SK-N-SH (cell line): ENCODE results near the gene SLC37A1. TPM values are rescaled to one million over a fixed set of nuclear protein-coding genes. Genes with fewer than 3 reads are reported as not detected.

Source experiments
- CTCF ChIA-PET: fragments of 300-600, 350-600 bp; formaldehyde crosslinking; extraction: SDS; loops from one replicate; lab custom pipeline; 2021; lab: Yijun Ruan, JAX
- POLR2A ChIA-PET: fragments of 350-600 bp; sonication (Branson Sonifier 250); formaldehyde crosslinking; extraction: SDS; loops from one replicate; lab custom pipeline; 2020; ENCODE audit warnings: antibody characterized with exemption, inconsistent platforms; lab: Yijun Ruan, JAX
- DNase-seq: peaks from one replicate; pipeline ENCODE4 v3.0.0; 2012
- H2AFZ ChIP-seq: fragments of 200-600 bp; sonication (generic); 2 replicates; pipeline ENCODE4 v1.8.1; 2016; ENCODE audit warnings: antibody characterized with exemption, mild to moderate bottlenecking, low read depth
- H3F3A ChIP-seq: fragments of 200-600 bp; sonication (generic); replicated peaks from 2 replicates; pipeline ENCODE3; 2016; ENCODE audit warnings: antibody characterized with exemption, mild to moderate bottlenecking; ENCODE audit not compliant: insufficient read depth
- H3K27ac ChIP-seq, 2 experiments: fragments of 200-500 bp in 1 of 2; fragments of 200-600 bp in 1 of 2; sonication (Bioruptor generic) in 1 of 2; sonication (generic), shearing (Covaris generic) in 1 of 2; 2 replicates each; pipeline versions ENCODE4 v1.5.1 to v1.6.1; 2014 to 2016; ENCODE audit warnings: low read depth in 2 of 2, inconsistent platforms in 1 of 2, low read length in 1 of 2, mild to moderate bottlenecking in 1 of 2, mixed read lengths in 1 of 2
- H3K27me3 ChIP-seq: fragments of 200-600 bp; sonication (generic), shearing (Covaris generic); 2 replicates; pipeline ENCODE4 v1.6.1; 2016; ENCODE audit warnings: mixed run types; ENCODE audit not compliant: insufficient read depth
- H3K36me3 ChIP-seq, 2 experiments: fragments of 200-500 bp in 1 of 2; fragments of 200-600 bp in 1 of 2; sonication (Bioruptor generic) in 1 of 2; sonication (generic) in 1 of 2; replicated peaks in 1 of 2; 2 replicates each; pipeline versions ENCODE3 to v1.5.1; 2014 to 2016; ENCODE audit warnings: low read length in 1 of 2, mild to moderate bottlenecking in 1 of 2; ENCODE audit not compliant: insufficient read depth in 2 of 2, control insufficient read depth in 1 of 2
- H3K4me1 ChIP-seq, 2 experiments: fragments of 200-500 bp in 1 of 2; fragments of 200-600 bp in 1 of 2; sonication (Bioruptor generic) in 1 of 2; sonication (generic), shearing (Covaris generic) in 1 of 2; 2 replicates each; pipeline versions ENCODE4 v1.5.1 to v1.6.1; 2014 to 2016; ENCODE audit warnings: low read depth in 1 of 2, low read length in 1 of 2, mixed run types in 1 of 2; ENCODE audit not compliant: insufficient read depth in 2 of 2, control insufficient read depth in 1 of 2
- H3K4me2 ChIP-seq: fragments of 200-600 bp; sonication (generic), shearing (Covaris generic); 2 replicates; pipeline ENCODE4 v1.6.1; 2017; ENCODE audit warnings: mixed run types
- H3K4me3 ChIP-seq, 2 experiments: fragments of 200-500 bp in 1 of 2; fragments of 200-600 bp in 1 of 2; sonication (Bioruptor generic) in 1 of 2; sonication (generic), shearing (Covaris generic) in 1 of 2; 2 replicates each; pipeline versions ENCODE4 v1.5.1 to v1.8.1; 2014 to 2016; ENCODE audit warnings: low read depth in 2 of 2, inconsistent platforms in 1 of 2, low read length in 1 of 2, mild to moderate bottlenecking in 1 of 2, mixed read lengths in 1 of 2, moderate library complexity in 1 of 2
- H3K79me2 ChIP-seq: fragments of 200-600 bp; sonication (generic); 2 replicates; pipeline ENCODE4 v1.8.1; 2017; ENCODE audit warnings: mild to moderate bottlenecking; ENCODE audit not compliant: insufficient read depth
- H3K9ac ChIP-seq: fragments of 200-600 bp; sonication (generic); 2 replicates; pipeline ENCODE4 v1.6.1; 2017; ENCODE audit warnings: mixed run types
- H3K9me2 ChIP-seq: fragments of 200-600 bp; sonication (generic); 2 replicates; pipeline ENCODE4 v1.6.1; 2017; ENCODE audit warnings: mixed run types
- H3K9me3 ChIP-seq: fragments of 200-600 bp; sonication (generic); 2 replicates; pipeline ENCODE4 v1.6.1; 2017; ENCODE audit warnings: mixed run types, mild to moderate bottlenecking, moderate library complexity
- H4K20me1 ChIP-seq: fragments of 200-600 bp; sonication (generic); 2 replicates; pipeline ENCODE4 v1.6.1; 2017; ENCODE audit warnings: mild to moderate bottlenecking, mixed run types; ENCODE audit not compliant: insufficient read depth
- EP300 ChIP-seq, 2 experiments: IDR thresholded peaks; 2 replicates each; pipeline versions ENCODE4 v1.4.0 to v1.6.1; 2012; ENCODE audit warnings: borderline replicate concordance in 1 of 2, low read depth in 1 of 2, low read length in 1 of 2
- FOXJ3 ChIP-seq: sonication (generic); formaldehyde crosslinking; IDR thresholded peaks from 2 replicates; pipeline ENCODE4 v1.5.1; 2020; ENCODE audit warnings: mild to moderate bottlenecking, missing genetic modification reagents
- GATA2 ChIP-seq: sonication (generic); formaldehyde crosslinking; IDR thresholded peaks from 2 replicates; pipeline ENCODE4 v1.5.0; 2020; ENCODE audit warnings: mild to moderate bottlenecking, missing genetic modification reagents
- JUND ChIP-seq: IDR thresholded peaks from 2 replicates; pipeline ENCODE4 v1.4.0; 2012
- MEF2A ChIP-seq: IDR thresholded peaks from 2 replicates; pipeline ENCODE4 v1.4.0; 2012; ENCODE audit warnings: low read depth, borderline replicate concordance
- MXI1 ChIP-seq: IDR thresholded peaks from 2 replicates; pipeline ENCODE4 v1.6.1; 2012; ENCODE audit warnings: mild to moderate bottlenecking, low read depth, low read length, improper control_type of control experiment
- NFIC ChIP-seq: IDR thresholded peaks from 2 replicates; pipeline ENCODE4 v1.4.0; 2012; ENCODE audit warnings: borderline replicate concordance
- RAD21 ChIP-seq: IDR thresholded peaks from 2 replicates; pipeline ENCODE4 v1.6.1; 2012; ENCODE audit warnings: mild to moderate bottlenecking, low read length
- RXRA ChIP-seq: IDR thresholded peaks from 2 replicates; pipeline ENCODE4 v1.4.0; 2012; ENCODE audit warnings: low read depth, mild to moderate bottlenecking, borderline replicate concordance
- SIN3A ChIP-seq: IDR thresholded peaks from 2 replicates; pipeline ENCODE4 v1.6.1; 2012; ENCODE audit warnings: low read depth, mild to moderate bottlenecking, low read length, moderate library complexity, borderline replicate concordance
- TAF1 ChIP-seq: IDR thresholded peaks from 2 replicates; pipeline ENCODE4 v1.6.1; 2012; ENCODE audit warnings: low read depth, mild to moderate bottlenecking, low read length, moderate library complexity, borderline replicate concordance
- WGBS: methylation state at CpG from one replicate; pipeline ENCODE4 v1.1.6; 2017; ENCODE audit warnings: low lambda C conversion rate; 5-methylcytosine and 5-hydroxymethylcytosine counted together
- polyA plus RNA-seq, 3 experiments: library from polyadenylated mRNA; depleted of rRNA; stranded (reverse); fragments of >200 nt; gene quantifications; 2 replicates each; pipeline ENCODE4 v1.2.3, GENCODE V29; 2012
- TF ChIP-seq, protein P1 (sequence below): fragments of 150-350 bp; IDR thresholded peaks from 2 replicates; pipeline ENCODE4 v1.6.1; 2016; ENCODE audit warnings: mild to moderate bottlenecking, low read depth, low read length
- TF ChIP-seq, protein P2 (sequence below): IDR thresholded peaks from 2 replicates; pipeline ENCODE4 v1.6.1; 2012; ENCODE audit warnings: mild to moderate bottlenecking, low read depth, low read length, moderate library complexity
- TF ChIP-seq, protein P3 (sequence below): IDR thresholded peaks from 2 replicates; pipeline ENCODE4 v1.4.0; 2012; ENCODE audit warnings: low read depth

SLC37A1 gene
- polyA plus RNA-seq, 1 of the 3 experiments (the other 2 are of a cell fraction), result 2.8 TPM

DNA sequence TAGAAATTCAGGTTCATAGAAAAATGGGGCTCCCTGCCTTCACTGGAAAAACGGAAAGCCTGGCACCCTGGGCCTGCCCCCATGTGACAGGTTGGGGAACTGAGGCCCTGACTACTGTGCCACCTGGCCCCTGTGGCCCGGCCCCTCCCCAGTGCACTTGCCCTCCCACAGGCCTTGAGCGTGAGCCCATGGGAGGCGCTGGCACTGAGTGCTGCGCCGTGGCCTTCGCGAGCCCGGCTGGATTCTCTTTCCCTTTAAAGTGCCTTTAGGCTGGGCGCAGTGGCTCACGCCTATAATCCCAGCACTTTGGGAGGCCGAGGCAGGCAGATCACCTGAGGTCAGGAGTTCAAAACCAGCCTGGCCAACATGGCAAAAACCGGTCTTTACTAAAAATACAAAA lies 45.7 kb downstream of the SLC37A1 start:
- no peak for TF ChIP-seq NFIC
- TF ChIP-seq RAD21, result no peak
- no peak for TF ChIP-seq JUND
- TF ChIP-seq MXI1, result no peak
- Histone ChIP-seq H3K79me2 (no peaks in the 10 kb centered on the region), H3K27ac (no peak overlapping the region), H3K36me3 (no peaks in the 10 kb centered on the region), H3F3A (no peaks in the 10 kb centered on the region), H2AFZ (no peak overlapping the region), H3K4me2 (no peak overlapping the region), H3K9me2 (no peaks in the 10 kb centered on the region), H3K4me3 (no peak overlapping the region), H3K9me3 (no peaks in the 10 kb centered on the region), H3K27me3 (no peaks in the 10 kb centered on the region), H3K9ac (no peak overlapping the region), H4K20me1 (no peaks in the 10 kb centered on the region), H3K4me1 (no peaks in the 10 kb centered on the region)
- DNase-seq, result no peak
- CTCF ChIA-PET, result no interaction called here
- WGBS, result 86% methylated on average over 13 of the region's 13 CpGs
- POLR2A ChIA-PET, result no interaction called here

DNA sequence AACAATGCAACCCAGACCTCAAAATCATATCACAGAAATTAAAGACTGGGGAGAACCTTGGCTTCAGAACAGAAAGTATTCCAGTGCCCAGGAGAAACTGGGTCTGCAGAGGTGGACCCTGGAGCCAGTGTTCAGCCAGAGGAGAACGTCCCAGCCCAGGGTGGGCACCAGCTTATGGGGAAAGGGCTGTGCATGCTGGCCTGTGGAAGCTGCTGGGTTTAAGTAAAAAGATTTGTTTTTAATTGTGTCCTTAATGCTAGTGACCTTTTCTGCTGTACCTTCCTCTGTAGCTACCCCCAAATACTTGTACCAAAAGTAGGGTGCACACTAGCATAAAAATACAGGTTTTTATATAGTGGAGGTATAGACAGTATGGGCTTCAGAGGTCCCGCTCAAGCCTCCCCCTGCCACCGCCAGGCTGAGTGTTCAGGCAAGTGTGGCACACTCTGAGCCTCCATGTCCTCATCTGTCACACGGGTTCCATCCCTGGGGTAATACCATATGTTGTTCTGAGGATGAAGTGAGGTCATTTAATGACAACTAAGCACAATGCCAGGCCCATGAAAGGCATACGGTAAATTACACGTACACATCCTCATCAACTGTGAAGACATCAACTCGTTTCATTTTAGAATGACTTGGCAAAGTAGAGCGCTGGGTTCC lies 47.0 kb downstream of the SLC37A1 start:
- no peaks in the 10 kb centered on the region for H3K36me3 ChIP-seq
- no peaks in the 10 kb centered on the region for H4K20me1 ChIP-seq
- no peaks in the 10 kb centered on the region for H3K9me3 ChIP-seq
- H3K4me3 ChIP-seq, result no peak overlapping the region
- H3K4me1 ChIP-seq, result no peaks in the 10 kb centered on the region
- H2AFZ ChIP-seq, result no peak overlapping the region
- no peaks in the 10 kb centered on the region for H3K27me3 ChIP-seq
- ChIA-PET POLR2A (no interaction called here), CTCF (no interaction called here)
- no peaks in the 10 kb centered on the region for H3K79me2 ChIP-seq
- H3F3A ChIP-seq, result no peaks in the 10 kb centered on the region
- no peak for DNase-seq
- no peak overlapping the region for H3K9ac ChIP-seq
- 72% methylated on average over 8 of the region's 8 CpGs for WGBS
- H3K27ac ChIP-seq, result no peak overlapping the region
- TF ChIP-seq NFIC (no peak), SIN3A (no peak), TAF1 (no peak), FOXJ3 (CRISPR knock-in tag) (no peak), RXRA (no peak), GATA2 (CRISPR knock-in tag) (no peak)
- H3K4me2 ChIP-seq, result no peak overlapping the region
- no peaks in the 10 kb centered on the region for H3K9me2 ChIP-seq

DNA sequence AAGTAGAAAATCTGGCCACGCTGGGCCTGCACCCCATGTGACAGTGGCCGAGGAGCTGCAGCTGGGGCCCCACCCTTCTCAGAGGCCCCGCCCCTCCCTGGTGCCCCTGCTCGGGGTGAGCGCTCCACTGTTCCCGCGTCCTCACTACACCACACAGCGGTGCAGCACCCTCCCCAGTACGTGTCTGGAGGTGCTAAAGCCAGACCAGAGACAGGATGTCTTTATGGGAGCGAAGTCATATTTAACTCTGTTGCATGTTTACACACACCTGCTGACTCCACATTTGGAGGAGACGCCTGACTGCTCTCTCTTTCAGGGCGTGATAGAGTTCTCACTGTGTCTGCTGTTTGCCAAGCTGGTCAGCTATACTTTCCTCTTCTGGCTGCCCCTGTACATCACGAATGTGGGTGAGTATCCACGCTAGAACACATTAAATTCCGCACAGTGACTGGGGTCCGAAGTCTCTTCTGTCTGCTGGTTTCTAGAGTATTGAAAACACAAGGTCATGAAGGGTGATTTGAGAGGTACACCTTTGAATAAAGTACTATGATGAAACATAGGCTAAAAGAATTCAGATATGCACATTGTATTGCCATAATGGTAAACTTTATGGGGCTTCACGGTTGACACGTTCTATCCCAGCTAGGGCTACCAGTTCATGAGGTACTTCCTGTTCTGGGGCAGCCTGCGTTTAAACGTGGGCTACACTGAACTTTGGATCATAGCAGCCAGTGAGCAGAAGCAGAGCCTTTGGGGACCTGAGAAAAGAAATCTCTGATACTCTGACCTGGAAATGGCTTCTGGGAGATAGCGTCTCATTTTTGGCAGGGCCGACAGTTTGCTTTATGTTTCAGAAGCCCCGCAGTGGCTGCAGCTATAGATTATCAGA lies 48.4 kb downstream of the SLC37A1 start:
- Histone ChIP-seq H3K36me3 (no peaks in the 10 kb centered on the region), H3K9me3 (no peaks in the 10 kb centered on the region), H4K20me1 (no peaks in the 10 kb centered on the region), H3K9me2 (no peaks in the 10 kb centered on the region), H3K27ac (no peak overlapping the region), H3K4me1 (no peaks in the 10 kb centered on the region), H3F3A (no peaks in the 10 kb centered on the region), H2AFZ (no peak overlapping the region), H3K79me2 (no peaks in the 10 kb centered on the region), H3K4me2 (no peak overlapping the region), H3K27me3 (no peaks in the 10 kb centered on the region), H3K9ac (no peak overlapping the region), H3K4me3 (no peak overlapping the region)
- 86% methylated on average over 23 of the region's 23 CpGs for whole genome bisulfite sequencing
- no peak for DNase-seq
- POLR2A ChIA-PET, result no interaction called here
- CTCF ChIA-PET, result interaction anchor here (0.6 kb wide), 1 partner anchor 416 kb away, joined by 3 read pairs; no protein-coding TSS in a partner anchor
- TF ChIP-seq JUND (no peak), EP300 (IDR thresholded peaks at IDR 0.05; ENCODE audit: borderline replicate concordance in 1 of 2, low read depth in 1 of 2, low read length in 1 of 2) (no peak), FOXJ3 (CRISPR knock-in tag) (no peak), RAD21 (no peak), MEF2A (no peak), RXRA (no peak)
- TF ChIP-seq, protein P1, sequence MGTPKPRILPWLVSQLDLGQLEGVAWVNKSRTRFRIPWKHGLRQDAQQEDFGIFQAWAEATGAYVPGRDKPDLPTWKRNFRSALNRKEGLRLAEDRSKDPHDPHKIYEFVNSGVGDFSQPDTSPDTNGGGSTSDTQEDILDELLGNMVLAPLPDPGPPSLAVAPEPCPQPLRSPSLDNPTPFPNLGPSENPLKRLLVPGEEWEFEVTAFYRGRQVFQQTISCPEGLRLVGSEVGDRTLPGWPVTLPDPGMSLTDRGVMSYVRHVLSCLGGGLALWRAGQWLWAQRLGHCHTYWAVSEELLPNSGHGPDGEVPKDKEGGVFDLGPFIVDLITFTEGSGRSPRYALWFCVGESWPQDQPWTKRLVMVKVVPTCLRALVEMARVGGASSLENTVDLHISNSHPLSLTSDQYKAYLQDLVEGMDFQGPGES, result no peak
- TF ChIP-seq, protein P2, sequence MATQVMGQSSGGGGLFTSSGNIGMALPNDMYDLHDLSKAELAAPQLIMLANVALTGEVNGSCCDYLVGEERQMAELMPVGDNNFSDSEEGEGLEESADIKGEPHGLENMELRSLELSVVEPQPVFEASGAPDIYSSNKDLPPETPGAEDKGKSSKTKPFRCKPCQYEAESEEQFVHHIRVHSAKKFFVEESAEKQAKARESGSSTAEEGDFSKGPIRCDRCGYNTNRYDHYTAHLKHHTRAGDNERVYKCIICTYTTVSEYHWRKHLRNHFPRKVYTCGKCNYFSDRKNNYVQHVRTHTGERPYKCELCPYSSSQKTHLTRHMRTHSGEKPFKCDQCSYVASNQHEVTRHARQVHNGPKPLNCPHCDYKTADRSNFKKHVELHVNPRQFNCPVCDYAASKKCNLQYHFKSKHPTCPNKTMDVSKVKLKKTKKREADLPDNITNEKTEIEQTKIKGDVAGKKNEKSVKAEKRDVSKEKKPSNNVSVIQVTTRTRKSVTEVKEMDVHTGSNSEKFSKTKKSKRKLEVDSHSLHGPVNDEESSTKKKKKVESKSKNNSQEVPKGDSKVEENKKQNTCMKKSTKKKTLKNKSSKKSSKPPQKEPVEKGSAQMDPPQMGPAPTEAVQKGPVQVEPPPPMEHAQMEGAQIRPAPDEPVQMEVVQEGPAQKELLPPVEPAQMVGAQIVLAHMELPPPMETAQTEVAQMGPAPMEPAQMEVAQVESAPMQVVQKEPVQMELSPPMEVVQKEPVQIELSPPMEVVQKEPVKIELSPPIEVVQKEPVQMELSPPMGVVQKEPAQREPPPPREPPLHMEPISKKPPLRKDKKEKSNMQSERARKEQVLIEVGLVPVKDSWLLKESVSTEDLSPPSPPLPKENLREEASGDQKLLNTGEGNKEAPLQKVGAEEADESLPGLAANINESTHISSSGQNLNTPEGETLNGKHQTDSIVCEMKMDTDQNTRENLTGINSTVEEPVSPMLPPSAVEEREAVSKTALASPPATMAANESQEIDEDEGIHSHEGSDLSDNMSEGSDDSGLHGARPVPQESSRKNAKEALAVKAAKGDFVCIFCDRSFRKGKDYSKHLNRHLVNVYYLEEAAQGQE, result no peak
- TF ChIP-seq, protein P3, sequence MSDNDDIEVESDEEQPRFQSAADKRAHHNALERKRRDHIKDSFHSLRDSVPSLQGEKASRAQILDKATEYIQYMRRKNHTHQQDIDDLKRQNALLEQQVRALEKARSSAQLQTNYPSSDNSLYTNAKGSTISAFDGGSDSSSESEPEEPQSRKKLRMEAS, result no peak
